ENCODE data around the gene CLEC1A. TPM values are rescaled to one million over a fixed set of nuclear protein-coding genes. Genes with fewer than 3 reads are reported as not detected.
"Not testable (repeated sequence)": the region's sequence is repeated elsewhere in the genome, so short reads cannot be mapped to it uniquely, and the experiment has no call there.

The CLEC1A gene
- polyA plus RNA-seq, 1 experiment: not detected

DNA sequence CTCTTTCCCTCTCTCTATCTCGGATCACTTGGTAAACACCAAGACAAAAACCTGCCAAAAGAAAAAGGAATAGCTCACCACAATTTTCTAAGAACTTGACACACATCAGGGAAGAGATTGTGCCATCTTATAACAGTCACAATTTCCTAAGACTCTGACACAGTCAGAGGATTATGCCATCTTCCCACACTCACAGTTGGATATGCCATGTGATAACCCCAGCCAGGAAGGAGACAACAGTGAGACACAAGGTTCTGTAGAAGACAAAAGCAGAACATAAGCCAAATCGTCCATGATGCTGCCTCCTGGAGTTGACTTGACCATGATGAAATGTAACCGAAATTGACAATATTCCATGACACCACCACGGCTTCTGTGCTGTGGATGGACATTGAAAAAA lies 71.1 kb downstream of the CLEC1A start:
- H3K4me3 ChIP-seq (ENCODE audit: low read depth, low read length): no peak overlapping the region
- POLR2A ChIA-PET: no interaction called here
- H3K27me3 ChIP-seq (ENCODE audit: control insufficient read depth, insufficient read depth, low read length): no peaks in the 10 kb centered on the region
- peaks cover 4% of the 10 kb centered on the region; the same call in 1 of the 2 replicates for H3K9me3 ChIP-seq (ENCODE audit: control insufficient read depth, insufficient read depth, low read length)
- TF ChIP-seq, protein P1, sequence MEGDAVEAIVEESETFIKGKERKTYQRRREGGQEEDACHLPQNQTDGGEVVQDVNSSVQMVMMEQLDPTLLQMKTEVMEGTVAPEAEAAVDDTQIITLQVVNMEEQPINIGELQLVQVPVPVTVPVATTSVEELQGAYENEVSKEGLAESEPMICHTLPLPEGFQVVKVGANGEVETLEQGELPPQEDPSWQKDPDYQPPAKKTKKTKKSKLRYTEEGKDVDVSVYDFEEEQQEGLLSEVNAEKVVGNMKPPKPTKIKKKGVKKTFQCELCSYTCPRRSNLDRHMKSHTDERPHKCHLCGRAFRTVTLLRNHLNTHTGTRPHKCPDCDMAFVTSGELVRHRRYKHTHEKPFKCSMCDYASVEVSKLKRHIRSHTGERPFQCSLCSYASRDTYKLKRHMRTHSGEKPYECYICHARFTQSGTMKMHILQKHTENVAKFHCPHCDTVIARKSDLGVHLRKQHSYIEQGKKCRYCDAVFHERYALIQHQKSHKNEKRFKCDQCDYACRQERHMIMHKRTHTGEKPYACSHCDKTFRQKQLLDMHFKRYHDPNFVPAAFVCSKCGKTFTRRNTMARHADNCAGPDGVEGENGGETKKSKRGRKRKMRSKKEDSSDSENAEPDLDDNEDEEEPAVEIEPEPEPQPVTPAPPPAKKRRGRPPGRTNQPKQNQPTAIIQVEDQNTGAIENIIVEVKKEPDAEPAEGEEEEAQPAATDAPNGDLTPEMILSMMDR (IDR thresholded peaks at IDR 0.05; ENCODE audit: low read depth, low read length): no peak
- DNase-seq (ENCODE audit: low read depth, low spot score): no peak
- no peak overlapping the region for H3K27ac ChIP-seq (ENCODE audit: low read depth, low read length)
- CTCF ChIA-PET: interaction anchor here (1.0 to 1.3 kb wide), 2 partner anchors 112 to 208 kb away, joined by 3 to 5 read pairs; no protein-coding TSS in a partner anchor

DNA sequence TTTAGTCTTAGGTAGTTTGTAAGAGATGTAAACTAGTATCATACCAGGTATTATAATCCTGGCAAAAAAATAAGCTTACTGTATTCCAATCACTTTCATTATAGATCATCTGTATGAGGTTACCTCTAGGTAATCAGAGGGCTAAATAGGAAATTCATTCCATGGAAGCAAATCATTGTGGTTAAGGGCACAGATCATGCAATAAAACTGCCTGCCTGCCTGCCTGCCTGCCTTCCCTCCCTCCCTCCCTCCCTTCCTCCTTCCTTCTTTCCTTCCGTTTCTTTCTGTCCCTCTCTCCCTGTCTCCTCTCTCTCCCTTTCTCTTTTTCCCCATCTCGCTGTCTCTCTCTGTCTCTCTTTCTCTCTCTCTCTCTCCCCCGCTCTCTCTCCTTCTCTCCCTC lies 71.5 kb downstream of the CLEC1A start:
- H3K9me3 ChIP-seq (ENCODE audit: control insufficient read depth, insufficient read depth, low read length): peaks cover 4% of the 10 kb centered on the region; the same call in 1 of the 2 replicates

DNA sequence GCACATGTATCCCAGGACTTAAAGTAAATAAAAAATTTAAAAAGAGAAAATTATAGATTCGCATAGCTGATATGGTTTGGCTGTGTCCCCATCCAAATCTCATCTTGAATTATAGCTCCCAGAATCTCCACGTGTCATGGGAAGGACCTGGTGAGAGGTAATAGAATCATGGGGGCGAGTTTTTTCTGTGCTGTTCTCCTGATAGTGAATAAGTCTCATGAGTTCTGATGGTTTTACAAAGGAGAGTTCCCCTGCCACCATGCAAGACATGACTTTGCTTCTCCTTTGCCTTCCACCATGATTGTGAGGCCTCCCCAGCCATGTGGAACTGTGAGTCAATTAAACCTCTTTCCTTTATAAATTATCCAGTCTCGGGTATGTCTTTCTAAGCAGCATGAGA lies 72.1 kb downstream of the CLEC1A start:
- H3K4me3 ChIP-seq (ENCODE audit: low read depth, low read length); H3K9me3 ChIP-seq (ENCODE audit: control insufficient read depth, insufficient read depth, low read length); DNase-seq (ENCODE audit: low read depth, low spot score); H3K27ac ChIP-seq (ENCODE audit: low read depth, low read length); POLR2A ChIA-PET; H3K27me3 ChIP-seq (ENCODE audit: control insufficient read depth, insufficient read depth, low read length): not testable (repeated sequence)
- CTCF ChIA-PET: interaction anchor here (1.3 kb wide), 1 partner anchor 209 kb away, joined by 5 read pairs; no protein-coding TSS in a partner anchor

More for the DNA sequence above, 71.5 kb downstream of the CLEC1A start:
- TF ChIP-seq, protein P1 (IDR thresholded peaks at IDR 0.05; ENCODE audit: low read depth, low read length): no peak
- no peak overlapping the region for H3K27ac ChIP-seq (ENCODE audit: low read depth, low read length)
- no peak for DNase-seq (ENCODE audit: low read depth, low spot score)
- ChIA-PET POLR2A (no interaction called here), CTCF (interaction anchor here (1.0 to 1.3 kb wide), 2 partner anchors 113 to 209 kb away, joined by 3 to 5 read pairs; no protein-coding TSS in a partner anchor)
- H3K4me3 ChIP-seq (ENCODE audit: low read depth, low read length): no peak overlapping the region
- no peaks in the 10 kb centered on the region for H3K27me3 ChIP-seq (ENCODE audit: control insufficient read depth, insufficient read depth, low read length)

DNA sequence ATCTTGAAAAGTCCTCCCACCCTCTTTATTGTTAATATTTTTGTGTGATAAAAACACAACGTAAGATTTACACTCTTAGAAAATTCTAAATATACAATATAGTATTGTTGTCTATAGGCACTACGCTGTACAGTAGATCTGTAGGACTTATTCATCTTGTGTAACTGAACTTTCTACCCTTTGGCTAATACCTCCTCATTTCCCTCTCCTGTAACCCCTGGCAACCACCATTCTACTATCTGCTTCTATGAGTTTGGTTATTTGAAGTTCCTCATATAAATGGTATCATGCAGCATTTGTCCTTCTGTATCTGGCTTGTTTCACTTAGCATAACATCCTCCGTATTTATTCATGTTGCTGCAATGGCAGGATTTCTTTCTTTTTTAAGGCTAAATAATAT lies 73.5 kb downstream of the CLEC1A start:
- ChIA-PET POLR2A (no interaction called here), CTCF (interaction anchor here (1.2 kb wide), 1 partner anchor 14 kb away, joined by 3 read pairs; no protein-coding TSS in a partner anchor)
- Histone ChIP-seq H3K9me3 (ENCODE audit: control insufficient read depth, insufficient read depth, low read length) (peaks cover under 1% of the 10 kb centered on the region; the same call in 1 of the 2 replicates), H3K4me3 (ENCODE audit: low read depth, low read length) (no peak overlapping the region), H3K27ac (ENCODE audit: low read depth, low read length) (no peak overlapping the region), H3K27me3 (ENCODE audit: control insufficient read depth, insufficient read depth, low read length) (no peaks in the 10 kb centered on the region)
- DNase-seq (ENCODE audit: low read depth, low spot score): no peak
- TF ChIP-seq, protein P1 (IDR thresholded peaks at IDR 0.05; ENCODE audit: low read depth, low read length): no peak

DNA sequence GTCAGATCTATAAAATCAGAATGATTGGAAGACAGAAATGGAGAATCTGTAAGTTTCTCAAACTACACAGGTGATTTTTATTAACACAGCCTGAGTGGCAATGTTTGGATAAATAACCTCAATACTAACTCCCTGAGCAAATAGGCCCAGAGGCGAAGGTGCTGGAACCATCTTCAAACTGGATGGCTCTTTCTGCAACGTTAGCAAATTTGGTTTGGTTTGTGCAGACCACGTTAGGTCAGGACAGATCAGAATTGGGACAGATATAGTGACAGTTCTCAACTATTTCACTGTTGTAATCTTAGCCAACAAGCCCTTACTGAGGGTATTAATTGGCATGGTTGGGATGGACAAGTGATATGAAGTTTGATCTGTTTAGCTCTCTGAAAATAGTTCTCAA lies 77.4 kb downstream of the CLEC1A start:
- ChIA-PET CTCF (interaction anchor here (0.9 kb wide), 1 partner anchor 12 kb away, joined by 5 read pairs; the partner anchor contains the start of gene CLEC12B), POLR2A (no interaction called here)
- Histone ChIP-seq H3K27ac (ENCODE audit: low read depth, low read length) (no peak overlapping the region), H3K4me3 (ENCODE audit: low read depth, low read length) (no peak overlapping the region), H3K27me3 (ENCODE audit: control insufficient read depth, insufficient read depth, low read length) (no peaks in the 10 kb centered on the region), H3K9me3 (ENCODE audit: control insufficient read depth, insufficient read depth, low read length) (no peaks in the 10 kb centered on the region)
- DNase-seq (ENCODE audit: low read depth, low spot score): no peak
- TF ChIP-seq, protein P1 (IDR thresholded peaks at IDR 0.05; ENCODE audit: low read depth, low read length): no peak

Other genes starting within 250 kb of the CLEC1A start
- gene CLEC2B, start 229.6 kb downstream of the CLEC1A start, polyA plus RNA-seq (2011; rRNA removed): 1.4 and 2.1 TPM in 2 replicates
- gene KLRF2, start 217.5 kb downstream of the CLEC1A start, polyA plus RNA-seq (2011; rRNA removed): not detected in 2 replicates
- gene CLEC2A, start 166.6 kb downstream of the CLEC1A start, polyA plus RNA-seq (2011; rRNA removed): not detected in 2 replicates
- not detected in 2 replicates for gene CLEC12A, start 127.6 kb downstream of the CLEC1A start, polyA plus RNA-seq (2011; rRNA removed)
- gene CLEC1B, start 99.9 kb downstream of the CLEC1A start, polyA plus RNA-seq (2011; rRNA removed): not detected in 2 replicates
- 0.05 TPM in 1 of 2 replicates, not detected in the other for gene CLEC12B, start 88.4 kb downstream of the CLEC1A start, polyA plus RNA-seq (2011; rRNA removed)
- gene CLEC9A, start 68.3 kb downstream of the CLEC1A start, polyA plus RNA-seq (2011; rRNA removed): not detected in 2 replicates
- not detected in 2 replicates for gene CLEC7A, start 31.2 kb upstream of the CLEC1A start, polyA plus RNA-seq (2011; rRNA removed)
- 13.0 and 15.3 TPM in 2 replicates for gene OLR1, start 73.1 kb upstream of the CLEC1A start, polyA plus RNA-seq (2011; rRNA removed)
- 7.2 and 8.3 TPM in 2 replicates for gene TMEM52B, start 80.0 kb upstream of the CLEC1A start, polyA plus RNA-seq (2011; rRNA removed)
- 181 and 196 TPM in 2 replicates for gene GABARAPL1, start 113.9 kb upstream of the CLEC1A start, polyA plus RNA-seq (2011; rRNA removed)
- 0.11 and 0.33 TPM in 2 replicates for gene KLRD1, start 208.9 kb upstream of the CLEC1A start, polyA plus RNA-seq (2011; rRNA removed)

Data from AG04450 (cell line).